ENCODE results near the gene HNRNPR.

GRCh38 chr1:23370709-23371584 lies 26.9 kb upstream of the HNRNPR start:
- TF ChIP-seq CTCF (optimal IDR thresholded peaks at IDR 0.05 in 1 of 3, IDR thresholded peaks at IDR 0.05 in 1 of 3, conservative IDR thresholded peaks at IDR 0.05 in 1 of 3; ENCODE audit: extremely low read depth in 1 of 3, insufficient read depth in 2 of 3, low read length in 3 of 3) (no peak), EZH2 (IDR thresholded peaks at IDR 0.05; ENCODE audit: low read length) (no peak)
